Measurements from ENCODE around the gene CNOT2. TPM values are rescaled to one million over a fixed set of nuclear protein-coding genes. Genes with fewer than 3 reads are reported as not detected.

The CNOT2 gene
- total RNA-seq, 1 donor from 2014 or later, result 74.4 TPM

- Mint-ChIP-seq H3K27ac (no peak overlapping the region), H3K4me1 (no peaks in the 10 kb centered on the region), H3K27me3 (no peaks in the 10 kb centered on the region), H3K36me3 (ENCODE audit: low read depth) (no peaks in the 10 kb centered on the region), H3K4me3 (no peak overlapping the region), H3K9me3 (no peaks in the 10 kb centered on the region)
- no peak for DNase-seq
- intact Hi-C loops (cut with micrococcal nuclease), result no loop called here
These were observed 160.6 kb downstream of the CNOT2 start for GRCh38 chr12:70403826-70404225.

Other genes with a start within 250 kb of the CNOT2 start
- gene KCNMB4, start 122.9 kb downstream of the CNOT2 start, total RNA-seq, result 0.17 and 0.19 TPM in 2 replicates

Measured in activated CD4-positive, alpha-beta T cell treated with anti-CD3 and anti-CD28 coated beads, Interleukin-2, amount 10 ng/mL, durations not matched to agents 24 days and 14 days (primary cell).